ENCODE measurements around the gene KANK4.

The KANK4 gene

GRCh38 chr1:62307446-62307845 is 11.8 kb downstream of the KANK4 start:
- Histone ChIP-seq H3K79me2 (ENCODE audit: insufficient read depth, low read length) (no peaks in the 10 kb centered on the region), H3K9me2 (replicated peaks; ENCODE audit: insufficient read depth, low read length) (no peaks in the 10 kb centered on the region), H3K4me3 (ENCODE audit: insufficient read depth, low read length, poor library complexity, severe bottlenecking) (no peak overlapping the region), H3F3A (ENCODE audit: insufficient read depth) (no peaks in the 10 kb centered on the region), H3K4me2 (ENCODE audit: low read depth, low read length, poor library complexity, severe bottlenecking) (no peak overlapping the region), H3K36me3 (ENCODE audit: low read length) (no peaks in the 10 kb centered on the region), H3K27me3 (ENCODE audit: low read length) (no peaks in the 10 kb centered on the region), H3K9ac (ENCODE audit: low read length) (no peak overlapping the region), H2AFZ (ENCODE audit: low read depth, low read length, severe bottlenecking) (no peak overlapping the region), H4K20me1 (ENCODE audit: low read depth, low read length) (no peaks in the 10 kb centered on the region), H3K9me3 (ENCODE audit: insufficient read depth, low read length) (no peaks in the 10 kb centered on the region), H3K27ac (ENCODE audit: low read depth, low read length) (no peak overlapping the region)
- no peak for TF ChIP-seq CTCF (IDR thresholded peaks at IDR 0.05; ENCODE audit: insufficient read depth, low read length, poor library complexity, severe bottlenecking)
- TF ChIP-seq EZH2phosphoT487 (conservative IDR thresholded peaks at IDR 0.05; ENCODE audit: low read length), result no peak

GRCh38 chr1:62306065-62306464 is 13.2 kb downstream of the KANK4 start:
- Histone ChIP-seq H3K4me3 (ENCODE audit: insufficient read depth, low read length, poor library complexity, severe bottlenecking) (no peak overlapping the region), H2AFZ (ENCODE audit: low read depth, low read length, severe bottlenecking) (no peak overlapping the region), H3F3A (ENCODE audit: insufficient read depth) (no peaks in the 10 kb centered on the region), H3K27me3 (ENCODE audit: low read length) (no peaks in the 10 kb centered on the region), H3K9me2 (replicated peaks; ENCODE audit: insufficient read depth, low read length) (no peaks in the 10 kb centered on the region), H3K4me2 (ENCODE audit: low read depth, low read length, poor library complexity, severe bottlenecking) (no peak overlapping the region), H4K20me1 (ENCODE audit: low read depth, low read length) (no peaks in the 10 kb centered on the region), H3K9ac (ENCODE audit: low read length) (no peak overlapping the region), H3K27ac (ENCODE audit: low read depth, low read length) (no peak overlapping the region), H3K79me2 (ENCODE audit: insufficient read depth, low read length) (no peaks in the 10 kb centered on the region), H3K9me3 (ENCODE audit: insufficient read depth, low read length) (no peaks in the 10 kb centered on the region), H3K36me3 (ENCODE audit: low read length) (no peaks in the 10 kb centered on the region)
- TF ChIP-seq CTCF (IDR thresholded peaks at IDR 0.05; ENCODE audit: insufficient read depth, low read length, poor library complexity, severe bottlenecking) (no peak), EZH2phosphoT487 (conservative IDR thresholded peaks at IDR 0.05; ENCODE audit: low read length) (no peak)

- Histone ChIP-seq H3K9ac (ENCODE audit: low read length) (no peak overlapping the region), H3K79me2 (ENCODE audit: insufficient read depth, low read length) (no peaks in the 10 kb centered on the region), H3K36me3 (ENCODE audit: low read length) (no peaks in the 10 kb centered on the region), H4K20me1 (ENCODE audit: low read depth, low read length) (no peaks in the 10 kb centered on the region), H3K9me3 (ENCODE audit: insufficient read depth, low read length) (no peaks in the 10 kb centered on the region), H3K27ac (ENCODE audit: low read depth, low read length) (no peak overlapping the region), H3K27me3 (ENCODE audit: low read length) (no peaks in the 10 kb centered on the region; the same call in 1 of the 2 replicates), H2AFZ (ENCODE audit: low read depth, low read length, severe bottlenecking) (no peak overlapping the region), H3K4me3 (ENCODE audit: insufficient read depth, low read length, poor library complexity, severe bottlenecking) (no peak overlapping the region), H3K4me2 (ENCODE audit: low read depth, low read length, poor library complexity, severe bottlenecking) (no peak overlapping the region), H3K9me2 (replicated peaks; ENCODE audit: insufficient read depth, low read length) (no peaks in the 10 kb centered on the region), H3F3A (ENCODE audit: insufficient read depth) (no peaks in the 10 kb centered on the region)
- TF ChIP-seq EZH2phosphoT487 (conservative IDR thresholded peaks at IDR 0.05; ENCODE audit: low read length) (no peak), CTCF (IDR thresholded peaks at IDR 0.05; ENCODE audit: insufficient read depth, low read length, poor library complexity, severe bottlenecking) (no peak)
Measured at GRCh38 chr1:62304975-62305374, 14.3 kb downstream of the KANK4 start.

Measured in SU-DHL-6 (cell line).